ENCODE results near the gene ECHDC3.
"Not testable (repeated sequence)": the region's sequence is repeated elsewhere in the genome, so short reads cannot be mapped to it uniquely, and the experiment has no call there.

The ECHDC3 gene

GRCh38 chr10:11742009-11742778 is at the start of gene ECHDC3:
ECHDC3 (plus strand) TSS chr10:11742382; CDS start chr10:11742577, 195 bp downstream.
- DNase-seq = no peak

- DNase-seq = no peak
Measured at GRCh38 chr10:11693376-11693775, 48.8 kb upstream of the ECHDC3 start.

GRCh38 chr10:11695779-11696178 is 46.4 kb upstream of the ECHDC3 start:
- DNase-seq = no peak

GRCh38 chr10:11697718-11698527 is 44.3 kb upstream of the ECHDC3 start:
- no peak for DNase-seq

GRCh38 chr10:11698691-11699549 is 43.3 kb upstream of the ECHDC3 start:
- DNase-seq = no peak

GRCh38 chr10:11699550-11700097 is 42.6 kb upstream of the ECHDC3 start:
- no peak for DNase-seq

- DNase-seq = no peak
Measured at GRCh38 chr10:11700539-11700938, 41.6 kb upstream of the ECHDC3 start.

- no peak for DNase-seq
Measured at GRCh38 chr10:11701451-11702095, 40.6 kb upstream of the ECHDC3 start.

GRCh38 chr10:11702264-11702663 is 39.9 kb upstream of the ECHDC3 start:
- DNase-seq = no peak

GRCh38 chr10:11704092-11704491 is 38.1 kb upstream of the ECHDC3 start:
- DNase-seq = no peak

- no peak for DNase-seq
Measured at GRCh38 chr10:11705722-11706121, 36.5 kb upstream of the ECHDC3 start.

GRCh38 chr10:11706895-11707567 is 35.2 kb upstream of the ECHDC3 start:
- DNase-seq = no peak

GRCh38 chr10:11707624-11708350 is 34.4 kb upstream of the ECHDC3 start:
- no peak for DNase-seq

- not testable (repeated sequence) for DNase-seq
Measured at GRCh38 chr10:11708801-11709200, 33.4 kb upstream of the ECHDC3 start.

GRCh38 chr10:11712744-11713143 is 29.4 kb upstream of the ECHDC3 start:
- no peak for DNase-seq

- DNase-seq = no peak
Measured at GRCh38 chr10:11713186-11713743, 28.9 kb upstream of the ECHDC3 start.

- DNase-seq = no peak
Measured at GRCh38 chr10:11713963-11714362, 28.2 kb upstream of the ECHDC3 start.

GRCh38 chr10:11714750-11715365 is 27.3 kb upstream of the ECHDC3 start:
- no peak for DNase-seq

- DNase-seq = no peak
Measured at GRCh38 chr10:11715815-11716494, 26.2 kb upstream of the ECHDC3 start.

GRCh38 chr10:11716686-11717085 is 25.5 kb upstream of the ECHDC3 start:
- no peak for DNase-seq
